ENCODE measurements around the gene RUFY3.

DNA sequence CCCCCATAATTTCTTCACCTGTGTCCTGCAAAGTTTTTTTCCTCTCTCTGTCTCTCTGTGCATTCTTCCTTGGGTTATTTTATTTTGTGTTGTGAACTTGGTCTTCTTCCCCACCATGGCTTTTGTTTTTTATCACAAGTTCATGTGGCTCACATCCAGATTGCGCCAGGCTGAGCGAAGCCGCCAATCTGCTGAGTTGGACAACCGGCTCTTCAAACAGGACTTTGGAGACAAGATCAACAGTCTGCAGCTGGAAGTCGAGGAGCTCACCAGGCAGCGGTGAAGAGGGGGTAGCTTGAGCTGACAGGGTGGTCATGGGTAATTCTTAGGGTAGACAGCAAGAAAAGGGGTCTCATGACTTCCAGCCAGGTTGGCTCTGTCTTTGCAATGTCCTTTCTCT is 71.9 kb downstream of the RUFY3 start:
- no peak for TF ChIP-seq POLR2A (IDR thresholded peaks at IDR 0.05; ENCODE audit: low read depth, low read length)
- TF ChIP-seq TAF1 (IDR thresholded peaks at IDR 0.05; ENCODE audit: borderline replicate concordance, low read depth, low read length) = no peak
- TF ChIP-seq POLR2AphosphoS5 (IDR thresholded peaks at IDR 0.05; ENCODE audit: low read depth, low read length) = no peak
